ENCODE results near the gene PRDM16.
"Not testable (repeated sequence)": the region's sequence is repeated elsewhere in the genome, so short reads cannot be mapped to it uniquely, and the experiment has no call there.

The PRDM16 gene

GRCh38 chr1:3236955-3237354 lies 168.0 kb downstream of the PRDM16 start:
- no peak for DNase-seq

DNA sequence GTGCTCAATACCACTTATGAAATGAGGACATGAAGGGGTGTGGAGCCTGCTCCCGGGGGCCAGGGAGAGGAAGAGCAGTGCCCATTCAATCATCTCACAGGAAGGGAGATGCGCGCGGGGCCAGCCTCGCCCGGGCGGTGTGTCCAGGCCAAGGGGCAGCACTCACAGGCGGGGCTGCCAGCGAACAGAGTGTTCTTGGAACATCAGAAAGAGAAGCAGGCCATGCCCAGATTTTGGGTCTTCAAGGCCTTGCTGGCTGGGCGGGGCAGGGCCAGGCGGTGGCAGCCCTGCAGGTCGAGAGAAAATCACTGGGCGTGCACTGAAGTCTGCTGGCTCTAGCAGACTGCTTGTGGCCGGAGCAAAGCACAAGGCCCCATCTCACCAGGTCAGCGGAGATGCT lies 168.6 kb downstream of the PRDM16 start:
- DNase-seq, result no peak

DNA sequence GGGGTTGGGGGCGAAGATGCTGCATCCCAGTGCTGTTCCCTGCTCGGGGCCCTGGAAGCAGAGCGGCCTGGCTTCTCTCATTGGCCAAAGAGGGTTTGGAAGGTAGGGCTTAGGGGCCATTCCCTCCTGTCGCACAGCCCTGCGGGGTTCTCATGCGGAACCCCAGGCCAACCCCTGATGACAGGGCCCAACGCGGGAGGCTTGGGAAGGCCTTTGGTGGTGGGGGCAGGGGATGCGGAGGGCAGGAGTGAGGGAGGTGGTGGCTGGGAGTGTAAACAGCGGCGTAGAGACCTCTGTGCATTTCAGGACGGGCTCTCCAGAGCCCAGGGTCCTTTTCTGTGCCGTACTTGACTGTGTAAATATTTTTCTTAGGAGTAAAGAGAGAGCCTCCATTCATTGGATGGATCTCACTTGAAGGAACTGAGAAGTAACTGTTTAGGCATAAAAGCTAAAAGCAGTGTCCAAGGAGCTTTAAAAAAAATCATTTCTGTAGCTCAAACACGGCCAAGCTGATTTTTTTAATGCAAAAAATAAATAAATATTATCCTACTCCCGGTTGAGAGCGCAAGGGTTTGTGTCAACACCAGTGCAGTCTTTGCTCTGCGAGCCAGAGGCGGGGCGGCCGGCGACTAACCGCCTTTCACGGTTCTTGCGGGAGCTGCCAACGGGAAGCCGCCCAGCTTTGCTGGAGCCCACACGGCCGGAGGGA lies 169.1 kb downstream of the PRDM16 start:
- no peak for DNase-seq

DNA sequence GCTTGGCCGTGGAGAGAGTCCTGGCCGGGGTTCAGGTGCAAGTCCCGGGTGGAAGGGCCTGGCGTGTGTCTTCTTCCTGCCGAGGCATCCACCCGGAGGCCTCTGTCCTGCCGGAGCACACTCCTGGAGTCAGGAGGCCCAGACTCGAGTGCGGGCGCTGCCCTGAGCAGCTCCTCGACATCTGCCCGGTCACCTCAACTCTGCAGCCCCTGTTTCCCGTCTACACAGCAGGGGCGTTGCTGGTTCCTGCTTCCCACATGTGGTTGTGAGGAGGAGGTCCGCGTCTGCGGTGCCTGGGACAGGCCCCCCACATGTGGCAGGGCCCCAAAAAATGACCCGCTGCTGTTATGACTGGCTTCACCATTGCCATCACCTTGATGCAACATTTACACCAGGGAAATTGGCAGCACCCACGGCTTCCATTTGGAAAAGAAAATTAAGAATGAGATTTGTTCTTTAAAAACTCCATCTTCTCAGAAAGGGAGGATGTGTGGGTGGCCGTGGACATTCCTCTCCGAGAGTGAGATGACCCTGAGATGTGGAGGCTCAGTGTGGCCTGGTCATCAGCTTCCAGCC lies 169.8 kb downstream of the PRDM16 start:
- DNase-seq, result no peak

GRCh38 chr1:3239991-3240390 lies 171.0 kb downstream of the PRDM16 start:
- not testable (repeated sequence) for DNase-seq

- no peak for DNase-seq
These were observed 171.7 kb downstream of the PRDM16 start for GRCh38 chr1:3240524-3241235.

GRCh38 chr1:3241236-3241550 lies 172.2 kb downstream of the PRDM16 start:
- DNase-seq, result no peak

GRCh38 chr1:3241673-3242407 lies 172.8 kb downstream of the PRDM16 start:
- DNase-seq, result no peak

DNA sequence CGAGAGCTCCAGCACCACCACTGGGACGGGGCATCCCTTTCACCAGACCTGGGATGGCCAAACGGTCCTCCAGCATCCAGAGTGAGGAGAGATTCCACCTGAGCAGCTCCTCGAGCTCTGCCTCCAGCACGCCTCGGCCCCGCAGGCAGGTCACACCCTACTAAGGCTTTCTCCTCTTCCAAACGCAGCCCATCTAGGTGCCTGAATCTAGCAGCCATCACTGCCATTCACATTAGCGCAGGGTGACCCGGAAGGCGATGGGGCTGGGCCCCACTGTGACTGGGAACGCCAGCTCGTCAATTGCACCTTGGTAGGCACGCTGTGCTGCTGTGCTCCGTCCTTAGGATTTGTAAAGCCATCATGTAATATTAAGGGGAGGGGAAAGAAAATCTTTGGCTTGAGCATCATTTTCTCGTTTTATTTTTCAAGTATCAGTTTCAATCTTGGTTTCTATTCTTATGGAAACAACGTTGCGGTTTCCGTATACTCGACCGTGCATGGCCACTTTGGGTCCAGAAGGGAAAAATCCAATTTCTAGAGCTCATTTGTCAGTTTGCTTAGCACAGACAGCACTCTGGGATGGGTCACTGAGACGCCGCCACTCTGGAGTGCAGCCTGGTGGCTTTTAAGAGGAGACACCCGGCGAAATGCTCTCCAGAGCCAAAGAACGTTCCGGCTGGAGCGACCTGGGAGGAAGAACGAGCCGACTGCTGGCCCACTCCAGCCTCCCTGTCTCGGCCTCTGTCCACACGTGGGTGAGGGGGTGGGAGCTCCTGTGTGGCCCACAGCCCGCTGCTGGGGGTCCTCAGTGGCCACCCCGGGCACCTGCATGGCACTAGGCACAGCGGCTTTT lies 173.6 kb downstream of the PRDM16 start:
- DNase-seq, result no peak

DNA sequence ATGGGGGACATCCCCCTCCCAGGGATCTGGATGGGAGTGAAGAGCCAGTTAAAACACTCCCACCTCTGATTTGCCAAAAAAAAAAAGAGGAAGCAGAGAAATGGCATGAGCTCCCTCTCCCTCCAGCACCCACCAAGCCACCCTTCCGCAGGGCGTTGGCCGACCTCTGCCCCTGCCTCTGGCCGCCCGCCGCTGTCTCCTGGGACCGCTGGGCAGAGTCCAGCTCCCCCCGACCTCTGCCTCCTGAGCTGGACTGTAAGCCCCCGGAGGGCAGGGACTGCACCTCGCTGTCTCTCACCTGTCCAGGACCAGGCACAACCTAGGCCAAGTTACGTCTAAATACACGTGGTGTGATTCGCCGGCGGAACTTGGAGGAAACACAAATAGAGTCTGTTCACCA lies 174.3 kb downstream of the PRDM16 start:
- DNase-seq, result no peak

DNA sequence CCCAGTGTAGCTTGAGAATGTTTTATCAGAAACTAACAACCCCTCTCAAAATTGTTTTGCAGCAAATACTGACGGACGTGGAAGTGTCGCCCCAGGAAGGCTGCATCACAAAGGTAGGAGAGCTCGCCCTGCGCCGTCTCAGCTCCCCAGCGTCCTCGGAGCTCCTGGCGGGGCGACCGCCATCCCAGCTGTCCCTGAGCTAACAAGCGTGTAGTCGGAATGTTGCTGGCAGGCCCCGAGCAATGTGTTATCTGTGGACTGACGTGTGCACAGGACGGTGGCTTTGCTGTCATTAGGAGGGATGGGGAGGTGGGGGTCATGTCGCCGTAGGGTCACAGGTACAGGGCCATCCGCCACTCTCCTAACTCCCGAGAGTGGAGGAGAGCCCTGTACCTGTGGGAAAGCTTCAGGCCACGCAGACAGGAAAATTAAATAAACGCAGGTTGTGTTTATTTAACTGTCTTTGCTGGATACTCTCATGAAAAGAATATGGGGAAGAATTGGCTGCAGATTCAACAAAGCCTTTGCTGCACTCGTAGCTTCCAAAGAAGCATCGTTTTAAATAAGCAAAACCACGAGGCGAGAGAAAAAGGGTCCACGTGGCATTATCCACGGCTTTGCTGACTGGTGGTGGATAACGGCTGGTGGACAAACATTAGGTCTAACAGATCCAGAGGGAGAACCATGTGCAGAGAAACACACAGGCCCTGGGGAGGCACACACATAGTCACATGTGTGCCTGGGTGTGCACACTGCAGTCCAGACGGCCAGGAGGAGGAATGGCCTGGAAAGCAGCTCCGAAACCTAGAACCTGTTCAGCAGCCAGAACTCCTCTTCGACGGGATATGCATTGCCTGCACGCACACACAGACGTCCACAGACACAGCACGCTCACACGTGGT lies 175.3 kb downstream of the PRDM16 start:
- no peak for DNase-seq

- no peak for DNase-seq
These were observed 175.9 kb downstream of the PRDM16 start for GRCh38 chr1:3244927-3245315.

DNA sequence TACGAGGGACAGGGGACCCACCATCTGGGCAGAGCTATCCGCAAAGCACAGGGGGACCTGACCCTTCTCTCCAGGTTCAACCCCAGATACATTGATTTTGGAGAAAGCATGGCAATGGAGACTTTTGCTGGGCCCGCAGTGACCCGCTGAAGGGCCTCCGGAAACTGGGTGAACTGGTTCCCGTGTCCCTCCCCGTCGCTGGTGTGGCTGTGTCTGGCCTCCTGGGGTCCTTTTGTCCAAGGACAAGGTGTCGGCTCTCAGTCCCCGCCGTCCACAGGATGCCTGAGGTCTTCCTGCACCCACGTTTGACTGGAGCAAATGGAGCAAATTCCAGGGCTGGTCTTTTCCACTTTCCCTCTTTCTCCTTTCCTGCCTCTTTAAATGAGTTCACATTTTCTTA lies 176.3 kb downstream of the PRDM16 start:
- no peak for DNase-seq

DNA sequence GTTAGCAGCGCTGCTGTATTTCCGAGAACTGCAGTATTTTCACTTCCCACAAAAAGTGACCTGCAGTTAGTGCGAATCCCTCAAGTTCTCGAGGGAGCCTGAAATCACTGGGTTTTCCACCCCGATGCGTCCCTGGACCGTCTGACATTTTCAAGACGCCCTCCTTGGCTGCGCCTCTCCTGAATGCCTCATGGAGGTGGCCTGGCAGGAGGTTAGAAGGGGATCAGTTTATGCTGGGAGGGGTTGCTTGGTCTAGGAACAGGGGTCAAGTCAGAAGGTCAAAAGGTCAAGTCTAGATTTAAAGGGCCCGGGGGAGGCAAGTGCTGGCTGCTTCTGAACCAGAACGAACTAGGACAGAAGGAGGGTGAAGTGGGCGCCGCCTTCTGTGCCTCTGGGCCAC lies 176.8 kb downstream of the PRDM16 start:
- DNase-seq, result no peak

DNA sequence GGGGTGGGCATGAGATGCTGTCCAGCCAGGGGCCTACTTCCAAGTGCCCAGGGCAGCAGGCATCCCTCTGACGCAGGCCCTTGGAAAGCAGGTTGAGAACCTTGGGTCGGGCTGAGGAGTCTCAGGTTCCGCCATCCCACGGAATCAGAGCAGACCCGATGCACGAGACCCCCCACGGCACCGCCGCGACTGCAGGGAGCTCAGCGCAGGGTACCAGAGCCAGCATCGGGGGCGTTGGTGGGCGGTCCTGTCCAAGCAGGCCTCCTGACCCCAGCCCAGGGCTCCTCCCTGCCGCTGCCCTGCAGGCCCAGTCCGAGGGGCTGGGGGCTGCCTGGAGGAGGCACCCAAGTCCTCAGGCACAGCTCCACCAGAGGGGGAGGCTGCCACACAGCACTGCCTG lies 177.2 kb downstream of the PRDM16 start:
- no peak for DNase-seq

DNA sequence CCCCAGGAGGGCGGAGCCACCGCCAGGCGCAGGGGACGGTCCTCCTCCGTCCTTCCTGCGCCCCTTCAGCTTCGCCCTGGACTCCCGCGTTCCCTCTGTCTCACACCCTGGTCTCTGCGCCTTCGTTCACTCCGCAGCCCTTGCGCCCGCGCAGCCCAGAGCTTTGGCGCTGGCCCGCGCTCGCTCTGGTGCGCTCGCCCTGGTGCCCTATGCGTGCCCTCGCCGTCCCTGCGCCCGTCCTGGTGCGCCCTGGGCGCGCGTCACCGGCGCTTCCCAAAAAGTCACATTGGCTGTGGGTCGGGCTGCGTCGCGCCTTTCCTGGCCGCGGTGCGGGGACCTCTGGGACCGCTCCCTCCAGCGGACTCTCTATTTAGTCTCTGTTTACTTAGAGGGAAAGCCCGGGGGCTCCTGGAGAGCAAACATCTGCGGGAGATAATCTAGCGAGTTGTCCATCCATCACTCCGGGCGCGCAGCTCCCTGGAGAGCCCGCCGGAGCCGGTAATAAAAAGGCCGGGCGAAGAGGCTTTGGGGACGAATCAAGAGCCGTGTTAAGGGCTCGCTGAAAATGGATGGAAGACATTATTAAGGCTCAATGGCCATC lies 178.6 kb downstream of the PRDM16 start:
- DNase-seq, result no peak

DNA sequence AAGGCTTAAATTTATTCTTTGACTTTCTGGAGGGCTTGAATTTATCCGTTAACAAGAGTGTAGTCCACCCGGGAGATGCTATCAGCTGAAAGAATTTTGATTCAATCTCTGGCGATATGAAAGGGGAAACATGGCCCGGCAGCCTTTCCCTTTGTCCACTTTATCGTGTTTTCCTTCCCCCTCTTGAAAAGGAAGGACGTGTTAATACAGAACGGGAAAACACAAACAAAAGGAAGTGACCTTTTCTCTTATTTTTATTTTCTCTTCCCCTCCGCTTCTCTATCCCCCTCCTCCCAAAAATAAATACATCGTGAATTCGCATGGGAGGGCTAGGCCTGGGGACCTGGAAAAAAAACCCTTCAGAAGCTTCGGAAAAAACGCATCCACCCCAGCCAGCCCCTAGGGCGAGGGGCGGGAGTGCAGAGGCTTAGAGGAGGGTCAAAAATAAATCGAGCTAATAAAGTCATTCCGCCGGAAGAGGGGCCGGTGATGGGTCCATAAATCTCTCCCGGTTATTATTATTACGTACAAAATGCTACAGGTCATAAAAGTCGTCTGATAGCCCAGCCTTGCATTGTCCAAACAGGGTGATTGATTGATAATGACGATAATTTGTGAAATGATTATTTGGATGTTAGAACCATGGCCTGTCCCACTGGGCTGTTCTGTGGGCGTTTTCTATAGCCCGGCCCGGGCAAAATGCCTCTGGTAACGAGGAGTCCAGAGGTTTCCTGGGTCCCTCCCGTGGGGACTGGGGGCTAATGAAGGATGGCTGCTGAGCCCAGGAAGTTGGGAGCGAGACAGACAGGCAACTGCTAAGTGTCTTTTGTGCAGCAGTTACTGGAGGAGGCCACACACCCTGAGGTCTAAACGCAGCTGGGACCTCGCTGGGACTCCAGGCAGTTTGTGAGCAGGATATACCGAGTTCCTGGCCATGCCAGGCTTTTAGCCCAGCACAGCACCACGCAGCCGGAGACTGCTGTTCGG lies 179.4 kb downstream of the PRDM16 start:
- no peak for DNase-seq

- no peak for DNase-seq
These were observed 180.2 kb downstream of the PRDM16 start for GRCh38 chr1:3249231-3249630.

DNA sequence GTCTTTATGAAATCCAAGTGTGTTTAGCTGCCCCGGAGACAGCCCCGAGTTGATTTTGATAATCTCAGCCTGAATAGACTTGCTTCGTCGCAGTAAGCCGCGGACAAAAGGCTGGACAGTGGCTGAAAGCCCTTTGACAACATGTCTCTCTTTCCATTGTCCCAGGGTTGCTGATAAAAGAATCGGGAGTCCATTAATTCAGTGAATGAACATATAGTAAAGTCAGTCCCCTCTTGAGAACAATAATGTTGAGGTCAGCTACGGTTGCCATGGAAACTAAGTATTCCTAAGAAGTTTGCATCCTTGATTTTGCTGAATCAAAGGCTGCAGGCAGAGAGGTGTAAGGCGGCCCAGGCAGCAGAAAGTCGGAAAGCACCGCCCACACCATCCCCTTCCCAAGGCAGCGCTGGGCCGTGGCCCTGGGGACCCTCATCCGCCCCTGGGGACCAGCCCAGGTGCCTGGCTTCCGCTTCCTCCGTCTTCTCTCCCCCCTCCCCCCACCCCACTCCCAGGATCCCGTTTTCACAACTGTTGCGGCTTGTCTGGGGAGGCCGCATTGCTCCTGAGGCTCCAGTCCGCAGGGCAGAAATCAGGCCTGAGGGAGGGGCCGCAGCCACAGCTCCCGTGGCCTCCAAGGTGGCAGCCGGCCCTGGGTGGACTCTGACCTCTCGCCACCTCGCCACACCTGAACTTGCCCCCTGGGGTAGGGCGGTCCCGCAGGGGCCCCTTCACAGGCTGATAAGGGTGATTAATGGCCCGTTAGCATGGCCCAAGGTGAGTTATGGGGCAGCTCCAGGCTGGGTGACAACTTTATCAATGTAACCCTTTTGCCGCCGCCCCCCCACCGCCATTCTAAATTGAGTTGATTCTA lies 180.9 kb downstream of the PRDM16 start:
- DNase-seq, result no peak

Data from activated effector memory CD4-positive, alpha-beta T cell treated with anti-CD3 and anti-CD28 coated beads, Interleukin-2, amount 50 U/mL, for 16 hours (primary cell).